Erythroblast (primary cell): Measurements from ENCODE around the gene DAGLA.

Experiments used
- GATA1 ChIP-seq: IDR thresholded peaks from 2 replicates; pipeline ENCODE4 v1.6.1; 2011; ENCODE audit warnings: low read depth, mild to moderate bottlenecking, control low read depth, low read length, moderate library complexity
- POLR2A ChIP-seq: IDR thresholded peaks from 2 replicates; pipeline ENCODE4 v1.6.1; 2011; ENCODE audit warnings: mild to moderate bottlenecking, low read length

- TF ChIP-seq POLR2A (no peak), GATA1 (no peak)
These were observed 43.5 kb upstream of the DAGLA start for GRCh38 chr11:61636676-61637075.
